ENCODE measurements around the gene JAM3.

DNA sequence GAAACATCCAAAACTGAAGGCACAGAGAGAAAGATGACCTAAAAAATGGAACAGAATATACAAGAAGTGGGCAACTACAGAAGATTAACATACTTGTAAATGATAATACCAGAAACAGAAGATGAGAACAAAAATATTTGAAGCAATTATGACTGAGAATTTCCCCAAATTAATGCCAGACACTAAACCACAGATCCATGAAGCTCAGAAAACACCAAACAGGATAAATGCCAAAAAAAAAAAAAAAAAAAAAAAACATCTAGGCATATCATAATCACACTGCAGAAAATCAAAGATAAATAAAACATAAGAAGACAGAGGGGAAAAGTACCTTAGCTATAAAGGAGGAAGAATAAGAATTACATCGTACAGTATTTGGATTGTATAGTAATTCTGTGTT lies 65.3 kb downstream of the JAM3 start:
- TF ChIP-seq, protein P1, sequence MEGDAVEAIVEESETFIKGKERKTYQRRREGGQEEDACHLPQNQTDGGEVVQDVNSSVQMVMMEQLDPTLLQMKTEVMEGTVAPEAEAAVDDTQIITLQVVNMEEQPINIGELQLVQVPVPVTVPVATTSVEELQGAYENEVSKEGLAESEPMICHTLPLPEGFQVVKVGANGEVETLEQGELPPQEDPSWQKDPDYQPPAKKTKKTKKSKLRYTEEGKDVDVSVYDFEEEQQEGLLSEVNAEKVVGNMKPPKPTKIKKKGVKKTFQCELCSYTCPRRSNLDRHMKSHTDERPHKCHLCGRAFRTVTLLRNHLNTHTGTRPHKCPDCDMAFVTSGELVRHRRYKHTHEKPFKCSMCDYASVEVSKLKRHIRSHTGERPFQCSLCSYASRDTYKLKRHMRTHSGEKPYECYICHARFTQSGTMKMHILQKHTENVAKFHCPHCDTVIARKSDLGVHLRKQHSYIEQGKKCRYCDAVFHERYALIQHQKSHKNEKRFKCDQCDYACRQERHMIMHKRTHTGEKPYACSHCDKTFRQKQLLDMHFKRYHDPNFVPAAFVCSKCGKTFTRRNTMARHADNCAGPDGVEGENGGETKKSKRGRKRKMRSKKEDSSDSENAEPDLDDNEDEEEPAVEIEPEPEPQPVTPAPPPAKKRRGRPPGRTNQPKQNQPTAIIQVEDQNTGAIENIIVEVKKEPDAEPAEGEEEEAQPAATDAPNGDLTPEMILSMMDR (IDR thresholded peaks at IDR 0.05; ENCODE audit: extremely low read depth in 1 of 2, insufficient read depth in 1 of 2, low read depth in 1 of 2, low read length in 2 of 2): no peak
- TF ChIP-seq, protein P2, sequence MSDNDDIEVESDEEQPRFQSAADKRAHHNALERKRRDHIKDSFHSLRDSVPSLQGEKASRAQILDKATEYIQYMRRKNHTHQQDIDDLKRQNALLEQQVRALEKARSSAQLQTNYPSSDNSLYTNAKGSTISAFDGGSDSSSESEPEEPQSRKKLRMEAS (IDR thresholded peaks at IDR 0.05; ENCODE audit: insufficient read depth, insufficient read length): no peak
- TF ChIP-seq POLR2A (IDR thresholded peaks at IDR 0.05; ENCODE audit: low read depth, low read length) (no peak), POLR2AphosphoS5 (IDR thresholded peaks at IDR 0.05; ENCODE audit: insufficient read depth, low read depth, low read length) (no peak), JUN (IDR thresholded peaks at IDR 0.05; ENCODE audit: borderline replicate concordance, insufficient read depth, insufficient read length, low read depth) (no peak), EZH2 (IDR thresholded peaks at IDR 0.05; ENCODE audit: borderline replicate concordance, low read depth, low read length, severe bottlenecking) (no peak), GATA2 (IDR thresholded peaks at IDR 0.05; ENCODE audit: insufficient read depth, insufficient read length, low read depth, low read length) (no peak), MYC (IDR thresholded peaks at IDR 0.05; ENCODE audit: low read depth, low read length) (no peak)
